SKM-1 (cell line): Measurements from ENCODE around the gene ANKS3.

ENCODE experiments used
- DNase-seq: peaks from one replicate; lab custom pipeline; 2025; ENCODE audit not compliant: unreplicated experiment; lab: John Stamatoyannopoulos, UW

ANKS3 gene, protein sequence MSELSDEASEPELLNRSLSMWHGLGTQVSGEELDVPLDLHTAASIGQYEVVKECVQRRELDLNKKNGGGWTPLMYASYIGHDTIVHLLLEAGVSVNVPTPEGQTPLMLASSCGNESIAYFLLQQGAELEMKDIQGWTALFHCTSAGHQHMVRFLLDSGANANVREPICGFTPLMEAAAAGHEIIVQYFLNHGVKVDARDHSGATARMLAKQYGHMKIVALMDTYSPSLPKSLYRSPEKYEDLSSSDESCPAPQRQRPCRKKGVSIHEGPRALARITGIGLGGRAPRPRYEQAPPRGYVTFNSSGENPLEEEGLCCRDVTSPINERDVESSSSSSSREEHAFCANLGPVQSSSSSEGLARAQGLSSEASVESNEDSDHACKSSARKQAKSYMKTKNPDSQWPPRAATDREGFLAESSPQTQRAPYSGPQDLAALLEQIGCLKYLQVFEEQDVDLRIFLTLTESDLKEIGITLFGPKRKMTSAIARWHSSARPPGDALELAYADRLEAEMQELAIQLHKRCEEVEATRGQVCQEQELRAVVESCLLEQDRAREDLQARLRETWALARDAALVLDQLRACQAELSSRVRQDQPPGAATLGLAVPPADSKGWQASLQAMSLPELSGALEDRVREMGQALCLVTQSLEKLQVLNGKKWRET

DNA sequence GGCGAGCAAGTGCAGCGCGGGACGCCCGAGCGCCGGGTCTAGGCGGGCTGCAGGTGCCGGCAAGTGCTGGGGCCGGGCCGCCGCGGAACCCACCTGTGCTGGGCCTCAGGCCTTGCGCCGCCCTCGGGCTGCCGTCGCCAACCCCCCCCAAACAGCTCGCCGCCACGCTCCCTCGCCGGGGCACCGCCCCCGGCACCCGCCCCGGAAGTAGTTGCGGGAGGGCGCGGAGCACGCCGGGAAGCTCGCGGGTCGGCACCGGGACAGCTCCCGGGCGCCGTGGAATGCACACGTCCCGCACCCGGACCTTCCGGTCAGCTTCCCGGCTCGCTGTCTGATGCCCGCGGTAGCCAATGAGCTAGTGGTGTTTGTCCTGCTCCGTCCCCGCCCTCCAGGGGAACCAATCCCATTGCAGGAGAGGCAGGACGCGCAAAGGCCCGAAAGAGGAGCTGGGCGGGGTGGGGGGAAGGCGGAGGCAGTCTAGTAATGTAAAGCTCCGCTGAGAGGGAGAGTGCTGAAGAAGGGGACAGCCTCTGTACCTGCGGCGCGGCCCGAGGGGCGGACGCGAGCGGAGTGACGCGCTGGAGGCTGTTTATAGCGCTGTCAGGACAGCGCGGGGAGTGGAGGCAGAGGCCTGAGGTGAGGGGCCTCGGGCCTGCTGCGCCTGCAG lies at the start of gene ANKS3, which contains the start of gene DNAAF8:
Gene ANKS3, minus strand, starts transcription at position 209 of the 667 bp plus-strand sequence. CDS start 4,122 bp downstream, outside the sequence.
Gene DNAAF8, plus strand, starts transcription at position 475 of the 667 bp plus-strand sequence. CDS start 1,978 bp downstream, outside the sequence.
- DNase-seq = peak; percentile 83

DNA sequence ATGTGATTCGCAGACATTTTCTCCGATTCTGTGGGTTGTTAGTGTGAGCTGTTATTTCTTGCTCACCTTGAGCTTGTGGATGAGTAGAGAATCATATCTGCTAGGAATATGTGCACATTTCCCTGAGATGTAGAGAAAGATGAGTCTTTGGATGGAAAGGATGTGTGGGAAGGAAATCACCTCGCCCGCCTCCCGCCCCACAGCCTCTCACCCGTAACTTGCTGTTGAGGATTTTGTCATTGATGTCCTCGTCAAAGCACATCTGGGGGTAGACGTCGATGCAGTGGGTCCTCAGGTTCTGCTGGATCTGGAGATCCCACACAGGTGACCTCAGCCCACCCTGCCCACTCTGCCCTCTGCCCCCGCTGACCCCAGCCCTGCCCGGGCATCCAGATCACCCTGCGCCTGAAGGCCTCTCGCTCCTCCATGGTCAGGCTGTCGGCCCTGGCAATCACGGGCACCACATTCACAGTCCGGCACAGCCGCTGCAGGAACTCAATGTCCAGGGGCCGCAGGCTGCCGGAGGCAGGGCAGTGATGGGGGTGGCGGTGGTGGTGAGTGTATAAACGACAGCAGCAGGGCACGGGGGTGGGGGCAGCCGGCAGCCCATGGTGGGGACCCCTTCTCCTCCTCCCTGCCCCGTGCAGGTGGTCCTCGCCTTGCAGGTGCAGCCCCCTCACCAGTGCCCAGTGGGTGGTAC lies 49.3 kb upstream of the ANKS3 start:
- no peak for DNase-seq

- no peak for DNase-seq
Measured at GRCh38 chr16:4780235-4780634, 46.2 kb upstream of the ANKS3 start.

DNA sequence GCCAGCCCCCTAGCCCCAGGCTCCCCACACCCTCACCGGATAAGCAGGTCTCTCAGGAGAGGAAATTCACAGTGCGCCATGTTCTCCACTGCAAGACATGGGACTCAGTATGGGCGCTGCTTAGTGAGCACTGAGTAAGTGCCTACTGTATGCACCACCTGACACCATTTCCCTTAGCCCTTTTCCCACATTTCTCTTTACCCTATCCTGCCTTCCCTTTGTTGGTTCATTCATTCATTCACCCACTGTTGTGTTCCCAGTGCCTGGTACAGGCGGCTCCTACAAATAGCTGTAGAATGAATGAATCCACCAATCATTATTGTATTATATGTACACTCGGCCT lies 44.0 kb upstream of the ANKS3 start:
- no peak for DNase-seq

- no peak for DNase-seq
Measured at GRCh38 chr16:4777339-4778049, 43.4 kb upstream of the ANKS3 start.

GRCh38 chr16:4776141-4776705 lies 42.2 kb upstream of the ANKS3 start:
- no peak for DNase-seq

DNA sequence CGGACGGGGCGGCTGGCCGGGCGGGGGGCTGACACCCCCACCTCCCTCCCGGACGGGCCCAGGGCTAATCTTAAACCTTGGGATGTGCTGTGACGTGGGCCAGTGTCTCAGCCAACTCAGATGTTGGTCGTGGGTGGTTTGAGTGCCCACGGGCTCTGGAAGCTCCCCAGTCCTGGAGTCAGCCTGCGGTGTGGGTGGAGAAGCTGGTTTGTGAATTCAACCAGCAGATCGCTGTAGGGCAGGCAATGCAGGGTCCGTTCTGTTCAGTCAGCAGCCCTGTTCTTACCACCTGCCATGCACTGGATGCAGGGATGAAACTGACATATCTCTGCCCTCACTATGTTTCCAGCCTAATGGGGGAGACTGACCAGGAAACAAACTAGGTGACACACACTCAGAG lies 40.9 kb upstream of the ANKS3 start:
- no peak for DNase-seq

GRCh38 chr16:4772351-4772750 lies 38.3 kb upstream of the ANKS3 start:
- no peak for DNase-seq

- no peak for DNase-seq
Measured at GRCh38 chr16:4771646-4772045, 37.6 kb upstream of the ANKS3 start.

DNA sequence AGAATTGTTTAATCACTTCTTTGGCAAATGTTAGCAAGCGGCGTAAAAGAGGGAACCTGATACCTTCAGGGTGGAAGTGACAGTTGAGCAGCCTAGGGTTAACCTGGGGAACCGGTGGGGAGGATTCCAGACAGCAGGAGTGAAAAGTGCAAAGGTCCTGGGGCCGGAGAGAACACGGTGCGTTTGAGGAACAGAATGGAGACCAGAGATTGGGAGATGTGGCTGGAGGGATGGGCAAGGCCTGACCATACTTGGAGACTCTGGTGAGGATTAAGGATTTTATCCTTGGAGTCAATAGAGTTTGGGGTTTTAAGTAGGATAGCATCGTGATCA lies 35.2 kb upstream of the ANKS3 start:
- DNase-seq = no peak

GRCh38 chr16:4768549-4769305 lies 34.7 kb upstream of the ANKS3 start:
- DNase-seq = peak; percentile 69

- DNase-seq = no peak
Measured at GRCh38 chr16:4767872-4768548, 33.9 kb upstream of the ANKS3 start.

DNA sequence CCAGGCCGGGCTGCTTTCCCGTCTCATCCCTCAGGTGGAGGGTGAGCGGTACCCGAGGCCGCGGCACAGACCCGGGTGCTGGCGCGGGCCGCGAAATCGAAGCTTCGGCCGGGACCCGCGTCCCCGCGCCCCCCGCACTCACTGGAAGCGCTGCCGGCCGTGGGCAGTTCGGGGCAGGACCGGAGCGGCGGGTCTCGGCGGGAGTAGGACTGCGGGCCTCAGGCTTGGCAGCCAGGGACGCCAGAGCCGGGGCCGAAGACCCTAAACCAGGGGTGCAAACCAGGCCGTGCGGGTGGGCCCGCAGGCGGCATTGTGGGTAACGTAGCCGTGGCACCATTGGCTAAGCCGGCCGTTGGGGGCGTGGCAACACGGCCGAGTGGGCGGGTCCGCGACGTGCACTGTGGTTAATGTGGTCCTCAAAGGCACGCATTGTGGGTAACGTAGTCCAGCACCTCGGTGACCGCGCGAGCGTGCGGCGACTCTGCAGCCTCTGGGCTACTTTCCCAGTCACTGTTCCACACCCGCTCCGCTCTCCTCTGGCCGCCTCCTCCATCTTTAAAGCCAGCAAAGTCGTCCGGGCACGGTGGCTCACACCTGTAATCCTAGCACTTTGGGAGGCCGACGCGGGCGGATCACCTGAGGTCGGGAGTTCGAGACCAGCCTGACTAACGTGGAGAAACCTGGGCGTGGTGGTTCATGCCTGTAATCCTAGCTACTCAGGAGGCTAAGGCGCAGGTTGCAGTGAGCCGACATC lies 33.0 kb upstream of the ANKS3 start, which contains the start of gene ZNF500:
Gene ZNF500, minus strand, starts transcription at position 288 of the 754 bp plus-strand sequence. CDS start 1,184 bp downstream, outside the sequence.
- peak; percentile 86 for DNase-seq

GRCh38 chr16:4765511-4766474 lies 31.7 kb upstream of the ANKS3 start:
- DNase-seq = no peak

- DNase-seq = no peak
Measured at GRCh38 chr16:4763791-4764190, 29.7 kb upstream of the ANKS3 start.

DNA sequence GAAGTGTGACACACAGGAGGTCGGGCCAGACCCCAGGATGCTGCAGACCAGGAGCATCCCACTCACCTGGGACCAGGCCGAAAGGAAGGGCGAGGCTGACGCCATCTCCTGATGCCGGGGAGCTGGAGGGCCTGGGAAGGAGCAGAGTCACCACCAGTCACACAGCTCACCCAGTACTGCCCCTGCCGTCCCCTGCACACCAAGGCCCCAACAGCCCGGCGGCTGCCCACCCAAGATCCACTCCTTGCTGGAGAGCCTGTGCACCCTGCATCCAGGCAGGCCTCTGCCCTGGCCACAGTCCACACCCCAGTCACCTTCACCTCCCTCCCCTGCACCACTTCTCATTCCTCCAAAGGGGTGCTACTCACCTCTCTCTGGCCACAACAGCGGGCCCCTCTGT lies 28.1 kb upstream of the ANKS3 start:
- DNase-seq = no peak

- no peak for DNase-seq
Measured at GRCh38 chr16:4760221-4760910, 26.3 kb upstream of the ANKS3 start.
